Renal cortex interstitium (tissue), 11 donors: ENCODE measurements around the gene RAD51B. TPM values are rescaled to one million over a fixed set of nuclear protein-coding genes. Genes with fewer than 3 reads are reported as not detected.
"Not testable (repeated sequence)": the region's sequence is repeated elsewhere in the genome, so short reads cannot be mapped to it uniquely, and the experiment has no call there.

Source experiments
- DNase-seq, 11 donors: peaks; one replicate each; pipeline ENCODE4 v3.0.0-alpha.2; 2013; ENCODE audit warnings: low read depth in 9 of 11, low spot score in 4 of 11; ENCODE audit errors: extremely low read depth in 1 of 11
- polyA plus RNA-seq, 3 donors: library from polyadenylated mRNA; unstranded; fragments of 120-200 nt; gene quantifications; one replicate each; pipeline ENCODE4 v1.2.1, GENCODE V29; 2013; ENCODE audit not compliant: insufficient read length in 3 of 3

Gene RAD51B
- polyA plus RNA-seq, 3 donors, result 12.5 to 13.0 (median 12.5) TPM

- DNase-seq, result no peak
These were observed 180.3 kb downstream of the RAD51B start for GRCh38 chr14:67999705-68000384.

GRCh38 chr14:68000511-68000910, 180.9 kb downstream of the RAD51B start:
- DNase-seq, result no peak

GRCh38 chr14:68008491-68008890, 188.9 kb downstream of the RAD51B start:
- DNase-seq, result no peak

GRCh38 chr14:68011406-68012028, 191.9 kb downstream of the RAD51B start:
- DNase-seq, result peak in 6 of 11 donors; percentile 25 to 62 (median 45)

GRCh38 chr14:68012871-68013270, 193.3 kb downstream of the RAD51B start:
- no peak for DNase-seq

- DNase-seq, result no peak
These were observed 193.7 kb downstream of the RAD51B start for GRCh38 chr14:68013326-68013725.

- no peak for DNase-seq
These were observed 195.2 kb downstream of the RAD51B start for GRCh38 chr14:68014771-68015170.

- no peak for DNase-seq
These were observed 196.0 kb downstream of the RAD51B start for GRCh38 chr14:68015356-68016254.

- no peak for DNase-seq
These were observed 196.8 kb downstream of the RAD51B start for GRCh38 chr14:68016255-68016914.

GRCh38 chr14:68018598-68018997, 199.0 kb downstream of the RAD51B start:
- no peak for DNase-seq

- DNase-seq, result no peak
These were observed 200.9 kb downstream of the RAD51B start for GRCh38 chr14:68020493-68020892.

- DNase-seq, result no peak
These were observed 201.6 kb downstream of the RAD51B start for GRCh38 chr14:68020999-68021663.

- DNase-seq, result no peak
These were observed 207.7 kb downstream of the RAD51B start for GRCh38 chr14:68027276-68027675.

- no peak for DNase-seq
These were observed 208.5 kb downstream of the RAD51B start for GRCh38 chr14:68028075-68028474.

- DNase-seq, result not testable (repeated sequence)
These were observed 211.4 kb downstream of the RAD51B start for GRCh38 chr14:68031011-68031410.

- no peak for DNase-seq
These were observed 212.6 kb downstream of the RAD51B start for GRCh38 chr14:68032154-68032553.

GRCh38 chr14:68033336-68033932, 213.9 kb downstream of the RAD51B start:
- DNase-seq, result no peak

- no peak for DNase-seq
These were observed 215.3 kb downstream of the RAD51B start for GRCh38 chr14:68034896-68035295.
